B cell (primary cell): ENCODE data around the gene TOMM34. TPM values are rescaled to one million over a fixed set of nuclear protein-coding genes. Genes with fewer than 3 reads are reported as not detected.

ENCODE experiments used
- ATAC-seq: fragments of 200-7000 bp; cut with Tn5 transposase; one replicate; pipeline ENCODE4 v1.10.0; 2021; ENCODE audit warnings: low read depth, mild to moderate bottlenecking, moderate number of reproducible peaks, moderate library complexity
- CTCF ChIA-PET: fragments of 350-600 bp; sonication (Branson Sonifier 250); formaldehyde crosslinking; loops from one replicate; lab custom pipeline; 2021; ENCODE audit warnings: antibody characterized with exemption, inconsistent platforms; lab: Charles Lee
- POLR2A ChIA-PET: fragments of 350-600 bp; sonication (Branson Sonifier 250); formaldehyde crosslinking; loops from one replicate; lab custom pipeline; 2021; ENCODE audit warnings: antibody characterized with exemption; lab: Charles Lee
- DNase-seq: peaks from one replicate; pipeline ENCODE4 v3.0.0; 2013
- H2AFZ ChIP-seq: 2 replicates; pipeline ENCODE4 v1.6.1; 2012; ENCODE audit warnings: mild to moderate bottlenecking, low read depth, low read length; ENCODE audit not compliant: insufficient read depth, poor library complexity, severe bottlenecking
- H3K27ac ChIP-seq, 2 donors: 1 replicate in 1 of 2; 2 replicates in 1 of 2; pipeline ENCODE4 v1.5.1; 2012 to 2013; ENCODE audit warnings: low read length in 2 of 2, mild to moderate bottlenecking in 2 of 2, moderate library complexity in 1 of 2
- H3K27me3 ChIP-seq, 4 experiments: fragments of 200-600 bp in 1 of 4; sonication (generic) in 1 of 4; replicated peaks in 1 of 4; 1 replicate in 2 of 4; 2 replicates in 2 of 4; pipeline versions ENCODE4 v1.6.1 to v1.7.0; 2013 to 2016; ENCODE audit warnings: low read length in 3 of 4, mild to moderate bottlenecking in 2 of 4, mixed read lengths in 1 of 4, moderate library complexity in 1 of 4; ENCODE audit not compliant: insufficient read depth in 4 of 4, control insufficient read depth in 3 of 4; ENCODE audit errors: control extremely low read depth in 1 of 4
- H3K36me3 ChIP-seq, 2 experiments: replicated peaks in 1 of 2; 1 replicate in 1 of 2; 2 replicates in 1 of 2; pipeline versions ENCODE4 v1.6.1 to v1.7.1; 2013; ENCODE audit warnings: low read length in 1 of 2; ENCODE audit not compliant: insufficient read depth in 2 of 2, control insufficient read depth in 1 of 2; ENCODE audit errors: control extremely low read depth in 1 of 2, extremely low read depth in 1 of 2
- H3K4me1 ChIP-seq, 2 donors: fragments of 200-600 bp in 1 of 2; sonication (generic) in 1 of 2; 1 replicate in 1 of 2; 2 replicates in 1 of 2; pipeline versions ENCODE4 v1.5.1 to v1.6.1; 2013 to 2017; ENCODE audit warnings: low read length in 2 of 2; ENCODE audit not compliant: control insufficient read depth in 2 of 2, insufficient read depth in 2 of 2
- H3K4me2 ChIP-seq: replicated peaks from 2 replicates; pipeline ENCODE3; 2012; ENCODE audit warnings: mild to moderate bottlenecking, low read depth, low read length; ENCODE audit not compliant: poor library complexity, severe bottlenecking
- H3K4me3 ChIP-seq, 5 experiments: fragments of 200-600 bp in 1 of 5; sonication (generic) in 1 of 5; 1 replicate in 3 of 5; 2 replicates in 2 of 5; pipeline versions ENCODE4 v1.5.1 to v1.7.0; 2011 to 2016; ENCODE audit warnings: low read length in 4 of 5, mild to moderate bottlenecking in 4 of 5, low read depth in 2 of 5, control low read depth in 1 of 5, moderate library complexity in 1 of 5; ENCODE audit not compliant: insufficient read depth in 1 of 5; ENCODE audit errors: control extremely low read depth in 1 of 5, extremely low read depth in 1 of 5
- H3K79me2 ChIP-seq: fragments of 200-600 bp; sonication (generic); one replicate; pipeline ENCODE4 v1.6.0; 2016; ENCODE audit warnings: low read length; ENCODE audit not compliant: control insufficient read depth, insufficient read depth
- H3K9ac ChIP-seq: fragments of 200-600 bp; sonication (generic); 2 replicates; pipeline ENCODE4 v1.6.1; 2017; ENCODE audit warnings: mild to moderate bottlenecking, low read length, moderate library complexity
- H3K9me3 ChIP-seq, 3 donors: one replicate each; pipeline versions ENCODE4 v1.6.1 to v1.7.1; 2013; ENCODE audit warnings: low read length in 2 of 3; ENCODE audit not compliant: control insufficient read depth in 2 of 3, insufficient read depth in 1 of 3; ENCODE audit errors: control extremely low read depth in 1 of 3
- H4K20me1 ChIP-seq: 2 replicates; pipeline ENCODE4 v1.6.0; 2012; ENCODE audit warnings: mild to moderate bottlenecking, low read length; ENCODE audit not compliant: insufficient read depth, control insufficient read depth, poor library complexity, severe bottlenecking
- H3K27ac Mint-ChIP-seq: one replicate; pipeline ENCODE4 v1.8.0; 2021; ENCODE audit warnings: mixed read lengths
- H3K27me3 Mint-ChIP-seq: one replicate; pipeline ENCODE4 v1.8.0; 2021; ENCODE audit warnings: mixed read lengths
- H3K4me1 Mint-ChIP-seq: one replicate; pipeline ENCODE4 v1.8.0; 2021; ENCODE audit warnings: mixed read lengths
- H3K4me3 Mint-ChIP-seq: one replicate; pipeline ENCODE4 v1.8.0; 2021; ENCODE audit warnings: mixed read lengths
- H3K9me3 Mint-ChIP-seq: one replicate; pipeline ENCODE4 v1.8.0; 2022; ENCODE audit warnings: mixed read lengths; ENCODE audit not compliant: insufficient read depth
- EZH2 ChIP-seq: IDR thresholded peaks from 2 replicates; pipeline ENCODE4 v1.6.1; 2012; ENCODE audit warnings: borderline replicate concordance, low read depth, mild to moderate bottlenecking, moderate library complexity, low read length; ENCODE audit not compliant: insufficient read depth, poor library complexity, severe bottlenecking
- WGBS: methylation state at CpG from one replicate; pipeline ENCODE4 v1.1.5; 2013; ENCODE audit warnings: missing lambda C conversion rate; ENCODE audit not compliant: insufficient coverage; 5-methylcytosine and 5-hydroxymethylcytosine counted together
- intact Hi-C: fragments of 100-400 bp; cut with micrococcal nuclease; formaldehyde crosslinking; loops from one replicate; pipeline ENCODE4 v1.10.0; 2022
- polyA plus RNA-seq: library from polyadenylated mRNA; depleted of rRNA; stranded (reverse); fragments of >200 nt; gene quantifications from 2 replicates; pipeline ENCODE4 v1.2.3, GENCODE V29; 2012
- total RNA-seq, 2 donors: library from RNA; stranded (reverse); fragments of 120-200 nt in 1 of 2; gene quantifications; 1 replicate in 1 of 2; 2 replicates in 1 of 2; pipeline versions ENCODE4 v1.2.3 to v1.2.4, GENCODE V29; 2013 to 2022
- TF ChIP-seq, protein P1 (sequence below): fragments of 200-600 bp; IDR thresholded peaks from one replicate; pipeline ENCODE4 v1.8.0; 2022; ENCODE audit warnings: antibody characterized with exemption, mild to moderate bottlenecking

The TOMM34 gene
- total and polyA plus RNA-seq, 2 donors (not counting 1 experiment from before 2014, with no cell fraction given) = 19.1 to 21.8 TPM

DNA sequence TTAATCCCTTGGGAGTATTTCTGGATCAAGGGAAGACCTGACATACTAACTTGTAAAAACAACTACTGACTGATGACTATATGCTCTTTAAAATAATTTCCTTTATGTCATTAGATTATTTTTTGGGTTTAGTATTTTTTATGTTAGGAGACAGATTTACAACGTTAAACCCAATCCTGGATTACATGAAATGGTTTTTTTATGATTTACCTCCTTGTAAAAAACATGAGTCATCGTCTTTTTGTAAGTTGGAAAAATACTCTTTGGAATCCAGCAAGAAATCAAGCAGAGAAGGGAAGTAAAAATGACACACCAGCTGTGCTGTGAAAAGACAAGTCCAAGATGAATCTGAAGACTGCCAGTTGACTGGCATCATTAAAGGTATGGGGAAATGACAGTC, 12.9 kb upstream of the TOMM34 start:
- peak overlapping the region; percentile 57 for H3K4me3 Mint-ChIP-seq
- Histone ChIP-seq H2AFZ (no peak overlapping the region), H3K27me3 (no peaks in the 10 kb centered on the region), H3K27ac (peak overlapping the region; percentile 9 to 52), H3K79me2 (peaks cover 99% of the 10 kb centered on the region), H3K4me2 (no peak overlapping the region), H3K36me3 (peaks cover 16 to 61% of the 10 kb centered on the region in 2 experiments), H3K9ac (no peak overlapping the region), H3K4me1 (peaks cover 39 to 48% of the 10 kb centered on the region in 2 donors), H4K20me1 (no peaks in the 10 kb centered on the region), H3K4me3 (no peak overlapping the region), H3K9me3 (no peaks in the 10 kb centered on the region)
- DNase-seq = no peak
- TF ChIP-seq, protein P1, sequence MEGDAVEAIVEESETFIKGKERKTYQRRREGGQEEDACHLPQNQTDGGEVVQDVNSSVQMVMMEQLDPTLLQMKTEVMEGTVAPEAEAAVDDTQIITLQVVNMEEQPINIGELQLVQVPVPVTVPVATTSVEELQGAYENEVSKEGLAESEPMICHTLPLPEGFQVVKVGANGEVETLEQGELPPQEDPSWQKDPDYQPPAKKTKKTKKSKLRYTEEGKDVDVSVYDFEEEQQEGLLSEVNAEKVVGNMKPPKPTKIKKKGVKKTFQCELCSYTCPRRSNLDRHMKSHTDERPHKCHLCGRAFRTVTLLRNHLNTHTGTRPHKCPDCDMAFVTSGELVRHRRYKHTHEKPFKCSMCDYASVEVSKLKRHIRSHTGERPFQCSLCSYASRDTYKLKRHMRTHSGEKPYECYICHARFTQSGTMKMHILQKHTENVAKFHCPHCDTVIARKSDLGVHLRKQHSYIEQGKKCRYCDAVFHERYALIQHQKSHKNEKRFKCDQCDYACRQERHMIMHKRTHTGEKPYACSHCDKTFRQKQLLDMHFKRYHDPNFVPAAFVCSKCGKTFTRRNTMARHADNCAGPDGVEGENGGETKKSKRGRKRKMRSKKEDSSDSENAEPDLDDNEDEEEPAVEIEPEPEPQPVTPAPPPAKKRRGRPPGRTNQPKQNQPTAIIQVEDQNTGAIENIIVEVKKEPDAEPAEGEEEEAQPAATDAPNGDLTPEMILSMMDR = no peak
- no peak for TF ChIP-seq EZH2
- POLR2A ChIA-PET = no interaction called here
- peak overlapping the region; percentile 5 for H3K27ac Mint-ChIP-seq
- no peak for ATAC-seq
- intact Hi-C loops = loop anchor here (5.0 kb wide), 1 partner anchor 39 kb away; no protein-coding TSS in a partner anchor
- no peaks in the 10 kb centered on the region for H3K27me3 Mint-ChIP-seq
- no CpG with 5 or more reads among the region's 2 CpGs for WGBS
- CTCF ChIA-PET = interaction anchor here (1.2 kb wide), 1 partner anchor 13 kb away, joined by 4 read pairs; the partner anchor contains the start of gene TOMM34
- H3K9me3 Mint-ChIP-seq = no peaks in the 10 kb centered on the region
- peaks cover 75% of the 10 kb centered on the region for H3K4me1 Mint-ChIP-seq

DNA sequence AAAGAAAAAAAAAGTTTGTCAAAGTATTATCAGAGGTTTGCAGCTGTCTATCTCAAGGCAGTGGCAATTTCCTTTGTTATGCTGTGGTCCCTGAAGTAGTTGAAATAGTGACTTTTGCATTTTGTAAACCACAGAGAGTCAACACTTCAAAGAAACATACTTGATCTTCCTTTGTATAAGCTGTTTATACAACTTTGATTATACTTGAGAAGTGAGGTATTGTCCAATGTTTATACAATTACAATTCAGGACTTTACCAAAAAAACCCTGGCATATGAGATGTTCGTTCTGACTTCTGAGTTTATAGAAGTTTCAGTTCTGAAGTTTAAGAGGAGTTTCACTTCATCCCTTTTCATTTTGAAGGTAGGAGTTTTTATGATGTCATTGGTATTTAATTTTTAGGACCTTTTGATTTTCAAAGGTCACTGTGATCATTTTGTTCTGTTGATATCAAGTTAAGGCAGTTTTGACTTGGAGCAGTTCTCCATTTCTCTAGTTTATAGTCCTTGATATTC, 10.1 kb upstream of the TOMM34 start:
- ATAC-seq (no peak), DNase-seq (peak; percentile 60)
- Histone ChIP-seq H3K27me3 (no peaks in the 10 kb centered on the region), H3K9me3 (no peaks in the 10 kb centered on the region), H3K4me2 (peak overlapping the region; percentile 76), H3K4me1 (peaks cover 47 to 53% of the 10 kb centered on the region in 2 donors), H2AFZ (peak overlapping the region; percentile 19), H3K4me3 (peak overlapping the region in 4 of 5 experiments; percentile 3 to 89 (median 15)), H3K79me2 (peaks cover 98% of the 10 kb centered on the region), H3K27ac (peak overlapping the region; percentile 64 to 91), H4K20me1 (peaks cover 5% of the 10 kb centered on the region), H3K9ac (peak overlapping the region; percentile 26), H3K36me3 (peaks cover 13 to 40% of the 10 kb centered on the region in 2 experiments)
- ChIA-PET CTCF (interaction anchor here (0.7 kb wide), 1 partner anchor 229 kb away, joined by 3 read pairs; no protein-coding TSS in a partner anchor), POLR2A (interaction anchor here (1.0 to 1.3 kb wide), 2 partner anchors 9 to 10 kb away, joined by 7 read pairs; partner anchors contain the start of gene TOMM34)
- intact Hi-C loops = loop anchor here (5.0 kb wide), 1 partner anchor 42 kb away; no protein-coding TSS in a partner anchor
- Mint-ChIP-seq H3K27me3 (no peaks in the 10 kb centered on the region), H3K27ac (peak overlapping the region; percentile 85), H3K4me3 (peak overlapping the region; percentile 94), H3K4me1 (peaks cover 69% of the 10 kb centered on the region), H3K9me3 (no peaks in the 10 kb centered on the region)
- no CpG with 5 or more reads among the region's 1 CpG for WGBS
- no peak for TF ChIP-seq EZH2
